Hair follicular keratinocyte (primary cell): ENCODE results near the gene KCTD10. TPM values are rescaled to one million over a fixed set of nuclear protein-coding genes. Genes with fewer than 3 reads are reported as not detected.

ENCODE experiments used
- total RNA-seq: library from RNA; depleted of rRNA; stranded (reverse); fragments of >200 nt; gene quantifications from 2 replicates; pipeline ENCODE4 v1.2.3, GENCODE V29; 2015

KCTD10 gene
- total RNA-seq = 30.1 and 35.2 TPM in 2 replicates

GRCh38 chr12:109477185-109477962 is at the start of gene KCTD10, which contains the start of gene UBE3B:
TSS of gene KCTD10 (minus strand) at chr12:109477300. CDS start at chr12:109477262, 38 bp downstream.
TSS of gene UBE3B (plus strand) at chr12:109477634. CDS start at chr12:109483552, 5,918 bp downstream.

Other genes with a start within 250 kb of the KCTD10 start
- not detected in 2 replicates for gene FOXN4, start 168.0 kb downstream of the KCTD10 start, total RNA-seq
- not detected in 2 replicates for gene MYO1H, start 129.4 kb downstream of the KCTD10 start, total RNA-seq
- 26.9 and 51.9 TPM in 2 replicates for gene UBE3B, start 334 bp upstream of the KCTD10 start, total RNA-seq
- gene MMAB, start 96.2 kb upstream of the KCTD10 start, total RNA-seq = 77.7 and 78.1 TPM in 2 replicates
- gene MVK, start 96.5 kb upstream of the KCTD10 start, total RNA-seq = 47.9 and 61.4 TPM in 2 replicates
- 0.72 TPM in 1 of 2 replicates, not detected in the other for gene FAM222A, start 236.5 kb upstream of the KCTD10 start, total RNA-seq